IMR-90 (cell line): ENCODE results near the gene MOG. TPM values are rescaled to one million over a fixed set of nuclear protein-coding genes. Genes with fewer than 3 reads are reported as not detected.
A peak's percentile ranks its signal among the peaks of the same experiment; 100 is the strongest.

Experiments
- ATAC-seq: fragments of 200-7000 bp; cut with Tn5 transposase; 2 replicates; pipeline ENCODE4 v1.9.1; 2020; ENCODE audit warnings: low read depth, mild to moderate bottlenecking, moderate library complexity
- BruUV-seq: library from RNA; stranded (reverse); fragments of 400-500 nt; replicated peaks from 2 replicates; lab custom pipeline; 2021; lab: Mats Ljungman, UMichigan
- CTCF ChIA-PET: fragments of 300-600 bp; formaldehyde crosslinking; extraction: SDS; loops from one replicate; lab custom pipeline; 2021; ENCODE audit warnings: antibody characterized with exemption; lab: Yijun Ruan, JAX
- POLR2A ChIA-PET: fragments of 300-600 bp; sonication (Branson Sonifier 250); formaldehyde crosslinking; loops from one replicate; lab custom pipeline; 2022; ENCODE audit warnings: antibody characterized with exemption; ENCODE audit not compliant: unreplicated experiment; lab: Charles Lee
- DNase-seq: peaks from one replicate; pipeline ENCODE4 v3.0.0; 2013
- H2AFZ ChIP-seq: replicated peaks from 2 replicates; pipeline ENCODE3; 2013; ENCODE audit warnings: low read length, mild to moderate bottlenecking; ENCODE audit not compliant: poor library complexity
- H2AK5ac ChIP-seq: 2 replicates; pipeline ENCODE4 v1.6.1; 2013; ENCODE audit warnings: low read depth, low read length, inconsistent platforms
- H2AK9ac ChIP-seq: replicated peaks from 2 replicates; pipeline ENCODE3; 2013; ENCODE audit warnings: mild to moderate bottlenecking, low read depth, low read length, moderate library complexity; ENCODE audit not compliant: poor library complexity
- H2BK120ac ChIP-seq: 2 replicates; pipeline ENCODE4 v1.6.1; 2013; ENCODE audit warnings: low read depth, low read length, inconsistent platforms
- H2BK15ac ChIP-seq: 3 replicates; pipeline ENCODE4 v1.6.1; 2013; ENCODE audit warnings: low read depth, low read length, inconsistent platforms
- H2BK20ac ChIP-seq: 2 replicates; pipeline ENCODE4 v1.6.1; 2013; ENCODE audit warnings: low read depth, mild to moderate bottlenecking, inconsistent platforms, low read length, moderate library complexity
- H2BK5ac ChIP-seq: 2 replicates; pipeline ENCODE4 v1.6.1; 2013; ENCODE audit warnings: mild to moderate bottlenecking, low read depth, low read length, inconsistent platforms; ENCODE audit not compliant: poor library complexity, severe bottlenecking
- H3K14ac ChIP-seq: replicated peaks from 2 replicates; pipeline ENCODE4 v1.6.1; 2013; ENCODE audit warnings: low read depth, low read length, inconsistent platforms
- H3K18ac ChIP-seq: 2 replicates; pipeline ENCODE4 v1.6.1; 2013; ENCODE audit warnings: low read depth, low read length, control low read depth
- H3K23ac ChIP-seq: 2 replicates; pipeline ENCODE4 v1.6.1; 2013; ENCODE audit warnings: low read depth, low read length, inconsistent platforms
- H3K27ac ChIP-seq: 2 replicates; pipeline ENCODE4 v1.5.1; 2013; ENCODE audit warnings: mild to moderate bottlenecking, control low read depth, low read length; ENCODE audit not compliant: insufficient read depth
- H3K27me3 ChIP-seq: 2 replicates; pipeline ENCODE4 v1.6.1; 2013; ENCODE audit warnings: low read length; ENCODE audit not compliant: control insufficient read depth, insufficient read depth
- H3K36me3 ChIP-seq: 2 replicates; pipeline ENCODE4 v1.6.1; 2013; ENCODE audit warnings: low read length, mixed read lengths; ENCODE audit not compliant: control insufficient read depth, insufficient read depth
- H3K4ac ChIP-seq: 2 replicates; pipeline ENCODE4 v1.6.1; 2013; ENCODE audit warnings: low read depth, low read length, inconsistent platforms
- H3K4me1 ChIP-seq: 2 replicates; pipeline ENCODE4 v1.6.1; 2013; ENCODE audit warnings: low read length, mixed read lengths; ENCODE audit not compliant: control insufficient read depth, insufficient read depth
- H3K4me2 ChIP-seq: 2 replicates; pipeline ENCODE4 v1.6.1; 2013; ENCODE audit warnings: low read depth, mild to moderate bottlenecking, control low read depth, low read length, moderate library complexity
- H3K4me3 ChIP-seq: 2 replicates; pipeline ENCODE4 v1.5.1; 2013; ENCODE audit warnings: low read depth, mild to moderate bottlenecking, control low read depth, low read length, moderate library complexity; ENCODE audit not compliant: insufficient read depth
- H3K56ac ChIP-seq: 2 replicates; pipeline ENCODE4 v1.6.1; 2013; ENCODE audit warnings: low read length, inconsistent platforms; ENCODE audit not compliant: insufficient read depth; ENCODE audit errors: extremely low read depth
- H3K79me1 ChIP-seq, 2 experiments: 2 replicates each; pipeline ENCODE4 v1.6.1; 2013; ENCODE audit warnings: low read length in 2 of 2, inconsistent platforms in 1 of 2, low read depth in 1 of 2
- H3K9ac ChIP-seq: 2 replicates; pipeline ENCODE4 v1.6.1; 2013; ENCODE audit warnings: low read depth, low read length, control low read depth
- H3K9me1 ChIP-seq: 2 replicates; pipeline ENCODE4 v1.6.1; 2013; ENCODE audit warnings: low read length, inconsistent platforms; ENCODE audit not compliant: insufficient read depth
- H3K9me3 ChIP-seq: 2 replicates; pipeline ENCODE4 v1.6.1; 2013; ENCODE audit warnings: low read length; ENCODE audit not compliant: control insufficient read depth, insufficient read depth
- H4K20me1 ChIP-seq: 2 replicates; pipeline ENCODE4 v1.6.1; 2013; ENCODE audit warnings: low read length, inconsistent platforms; ENCODE audit not compliant: insufficient read depth
- H4K5ac ChIP-seq: 2 replicates; pipeline ENCODE4 v1.6.1; 2013; ENCODE audit warnings: mild to moderate bottlenecking, low read depth, low read length, control low read depth
- H4K8ac ChIP-seq, 2 experiments: 2 replicates each; pipeline ENCODE4 v1.6.1; 2013; ENCODE audit warnings: low read depth in 2 of 2, low read length in 2 of 2, control low read depth in 1 of 2, inconsistent platforms in 1 of 2
- H4K91ac ChIP-seq: 2 replicates; pipeline ENCODE4 v1.6.1; 2013; ENCODE audit warnings: low read depth, low read length, inconsistent platforms; ENCODE audit not compliant: insufficient read depth
- ELK1 ChIP-seq: fragments of 150-350 bp; IDR thresholded peaks from 2 replicates; pipeline ENCODE4 v1.6.1; 2016; ENCODE audit warnings: low read depth, mild to moderate bottlenecking, low read length, moderate library complexity, borderline replicate concordance
- NFE2L2 ChIP-seq: fragments of 150-350 bp; IDR thresholded peaks from 2 replicates; pipeline ENCODE4 v1.6.1; 2016; ENCODE audit warnings: low read depth, mild to moderate bottlenecking, low read length
- WGBS, 2 experiments: methylation state at CpG; one replicate each; pipeline versions ENCODE4 v1.1.5 to v1.1.7; 2013; ENCODE audit warnings: missing lambda C conversion rate in 2 of 2; ENCODE audit not compliant: insufficient read length in 1 of 2; ENCODE audit errors: extremely low coverage in 2 of 2; 5-methylcytosine and 5-hydroxymethylcytosine counted together
- dilution Hi-C: fragments of 300-500 bp; cut with HindIII; formaldehyde crosslinking; loops from one replicate; pipeline ENCODE4 v1.14.3; 2018; ENCODE audit warnings: low sequenced_read_pairs; ENCODE audit not compliant: unreplicated experiment
- in situ Hi-C: fragments of 300-500 bp; cut with MboI; formaldehyde crosslinking; loops from 3 replicates; pipeline ENCODE4 v1.14.3; 2019; ENCODE audit warnings: low sequenced_read_pairs, inconsistent platforms, mixed read lengths
- intact Hi-C: fragments of 100-400 bp; cut with micrococcal nuclease; formaldehyde crosslinking; loops from 2 replicates; pipeline ENCODE4 v1.10.0; 2022
- polyA plus RNA-seq, 3 experiments: library from polyadenylated mRNA; depleted of rRNA; stranded (reverse); fragments of >200 nt; gene quantifications; 2 replicates each; pipeline ENCODE4 v1.2.3, GENCODE V29; 2012; ENCODE audit warnings: low replicate concordance in 1 of 3
- total RNA-seq: library from RNA; depleted of rRNA; stranded (reverse); fragments of >200 nt; gene quantifications from 2 replicates; pipeline ENCODE4 v1.2.3, GENCODE V29; 2012

MOG gene
- total and polyA plus RNA-seq, 2 of the 4 experiments (the other 2 are of a cell fraction): not detected

- Histone ChIP-seq H3K4me1 (peaks cover 11% of the 10 kb centered on the region), H3K9ac (peak overlapping the region; percentile 56), H2AFZ (peak overlapping the region; percentile 98), H3K79me1 (peaks cover 8 to 28% of the 10 kb centered on the region in 2 experiments; a peak in 3 of 4 replicates), H3K9me1 (peaks cover 9% of the 10 kb centered on the region; the same call in 1 of the 2 replicates), H2AK5ac (no peak overlapping the region), H3K4me2 (peak overlapping the region; percentile 87), H4K91ac (peak overlapping the region; percentile 75; the same call in 1 of the 2 replicates), H3K27ac (peak overlapping the region; percentile 56), H2AK9ac (peak overlapping the region; percentile 55), H3K14ac (peak overlapping the region; percentile 58), H3K23ac (peak overlapping the region; percentile 66), H3K9me3 (no peaks in the 10 kb centered on the region), H3K4ac (peak overlapping the region; percentile 65), H3K27me3 (no peaks in the 10 kb centered on the region), H2BK15ac (no peak overlapping the region; the same call in 2 of the 3 replicates), H3K18ac (no peak overlapping the region; the same call in 1 of the 2 replicates), H2BK5ac (no peak overlapping the region), H4K20me1 (peaks cover under 1% of the 10 kb centered on the region), H4K5ac (peak overlapping the region; percentile 21; the same call in 1 of the 2 replicates), H3K4me3 (peak overlapping the region; percentile 77), H2BK120ac (peak overlapping the region; percentile 47; the same call in 1 of the 2 replicates), H3K36me3 (no peaks in the 10 kb centered on the region), H4K8ac (peak overlapping the region; percentile 66 to 76; a peak in 2 of 4 replicates), H2BK20ac (peak overlapping the region; percentile 6; the same call in 1 of the 2 replicates), H3K56ac (no peak overlapping the region)
- ATAC-seq (peak; percentile 1), DNase-seq (peak; percentile 15)
- no TSS peak for BruUV-seq
- ChIA-PET POLR2A (interaction anchor here (0.7 to 1.0 kb wide), 2 partner anchors 20 to 1906 kb away, joined by 3 to 4 read pairs; no protein-coding TSS in a partner anchor), CTCF (interaction anchor here (1.1 to 1.8 kb wide), 3 partner anchors 14 to 20 kb away, joined by 4 to 11 read pairs (median 6); no protein-coding TSS in a partner anchor)
- in situ Hi-C loops: no loop called here
- intact Hi-C loops: loop anchor here (5.0 kb wide), 2 partner anchors 119 to 1406 kb away; partner anchors contain the start of gene ZSCAN9
- TF ChIP-seq ELK1 (no peak), NFE2L2 (no peak)
- dilution Hi-C loops: no loop called here
- 6% methylated on average over 9 of the region's 9 CpGs; no CpG with 5 or more reads in 1 of the 2 experiments for WGBS, 2 experiments
These were observed 23.4 kb upstream of the MOG start for GRCh38 chr6:29633534-29633905.
